Measurements from ENCODE around the gene AATF.

DNA sequence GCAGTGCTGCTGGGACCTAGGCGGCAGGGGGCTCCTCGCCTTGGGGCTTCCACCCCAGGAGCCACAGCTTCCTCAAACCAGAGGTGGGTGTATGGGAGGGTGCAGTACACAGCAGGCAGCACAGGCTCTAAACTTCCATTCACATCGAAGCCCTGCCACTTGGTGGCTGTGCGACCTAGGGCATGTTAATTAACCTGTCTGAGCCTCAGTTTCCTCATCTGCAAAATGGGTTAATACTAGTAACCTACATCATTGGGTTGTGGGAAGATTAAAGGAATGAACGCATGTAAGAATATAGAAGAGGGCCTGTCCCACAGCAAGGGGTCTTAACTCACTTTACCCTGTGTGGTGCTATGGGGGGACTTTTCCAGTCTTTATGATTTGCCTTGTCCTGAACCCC, 38.2 kb upstream of the AATF start:
- TF ChIP-seq, protein P1, sequence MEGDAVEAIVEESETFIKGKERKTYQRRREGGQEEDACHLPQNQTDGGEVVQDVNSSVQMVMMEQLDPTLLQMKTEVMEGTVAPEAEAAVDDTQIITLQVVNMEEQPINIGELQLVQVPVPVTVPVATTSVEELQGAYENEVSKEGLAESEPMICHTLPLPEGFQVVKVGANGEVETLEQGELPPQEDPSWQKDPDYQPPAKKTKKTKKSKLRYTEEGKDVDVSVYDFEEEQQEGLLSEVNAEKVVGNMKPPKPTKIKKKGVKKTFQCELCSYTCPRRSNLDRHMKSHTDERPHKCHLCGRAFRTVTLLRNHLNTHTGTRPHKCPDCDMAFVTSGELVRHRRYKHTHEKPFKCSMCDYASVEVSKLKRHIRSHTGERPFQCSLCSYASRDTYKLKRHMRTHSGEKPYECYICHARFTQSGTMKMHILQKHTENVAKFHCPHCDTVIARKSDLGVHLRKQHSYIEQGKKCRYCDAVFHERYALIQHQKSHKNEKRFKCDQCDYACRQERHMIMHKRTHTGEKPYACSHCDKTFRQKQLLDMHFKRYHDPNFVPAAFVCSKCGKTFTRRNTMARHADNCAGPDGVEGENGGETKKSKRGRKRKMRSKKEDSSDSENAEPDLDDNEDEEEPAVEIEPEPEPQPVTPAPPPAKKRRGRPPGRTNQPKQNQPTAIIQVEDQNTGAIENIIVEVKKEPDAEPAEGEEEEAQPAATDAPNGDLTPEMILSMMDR (IDR thresholded peaks at IDR 0.05; ENCODE audit: low read length), result no peak
- TF ChIP-seq EZH2 (optimal IDR thresholded peaks at IDR 0.05; ENCODE audit: low read depth, low read length), result no peak
